Epidermal melanocyte (primary cell): ENCODE data around the gene MAF.

Source experiments
- DNase-seq: peaks from one replicate; pipeline ENCODE4 v3.0.0; 2011; ENCODE audit warnings: low spot score; ENCODE audit not compliant: insufficient read length

Gene MAF

GRCh38 chr16:79589601-79590102 is 10.9 kb downstream of the MAF start:
- DNase-seq: no peak

GRCh38 chr16:79587897-79588296 is 12.6 kb downstream of the MAF start:
- no peak for DNase-seq

- no peak for DNase-seq
These were observed 13.2 kb downstream of the MAF start for GRCh38 chr16:79587296-79587695.

GRCh38 chr16:79582789-79583188 is 17.7 kb downstream of the MAF start:
- DNase-seq: no peak

- no peak for DNase-seq
These were observed 19.9 kb downstream of the MAF start for GRCh38 chr16:79580453-79581191.

GRCh38 chr16:79576602-79577001 is 23.9 kb downstream of the MAF start:
- DNase-seq: no peak

- no peak for DNase-seq
These were observed 26.7 kb downstream of the MAF start for GRCh38 chr16:79573884-79574283.

- DNase-seq: no peak
These were observed 27.5 kb downstream of the MAF start for GRCh38 chr16:79573071-79573470.

- DNase-seq: no peak
These were observed 28.5 kb downstream of the MAF start for GRCh38 chr16:79571903-79572535.

GRCh38 chr16:79571065-79571902 is 29.3 kb downstream of the MAF start:
- no peak for DNase-seq

GRCh38 chr16:79564671-79565107 is 35.8 kb downstream of the MAF start:
- DNase-seq: no peak

- no peak for DNase-seq
These were observed 36.6 kb downstream of the MAF start for GRCh38 chr16:79563921-79564320.

GRCh38 chr16:79562166-79562823 is 38.2 kb downstream of the MAF start:
- DNase-seq: no peak

- no peak for DNase-seq
These were observed 38.8 kb downstream of the MAF start for GRCh38 chr16:79561729-79562128.

GRCh38 chr16:79560923-79561322 is 39.6 kb downstream of the MAF start:
- DNase-seq: no peak

- DNase-seq: no peak
These were observed 40.2 kb downstream of the MAF start for GRCh38 chr16:79560318-79560717.

GRCh38 chr16:79559532-79559931 is 41.0 kb downstream of the MAF start:
- DNase-seq: no peak

GRCh38 chr16:79557421-79557820 is 43.1 kb downstream of the MAF start:
- no peak for DNase-seq

- DNase-seq: no peak
These were observed 45.6 kb downstream of the MAF start for GRCh38 chr16:79554912-79555311.

GRCh38 chr16:79550373-79550772 is 50.2 kb downstream of the MAF start:
- no peak for DNase-seq

- no peak for DNase-seq
These were observed 53.5 kb downstream of the MAF start for GRCh38 chr16:79547085-79547484.
